GM21367 (cell line): ENCODE measurements around the gene IZUMO4.

Source experiments
- ATAC-seq: cut with Tn5 transposase; IDR thresholded peaks from one replicate; pipeline ENCODE4 v1.9.1; 2021; ENCODE audit not compliant: unreplicated experiment

Gene IZUMO4

GRCh38 chr19:2103045-2103707 is 6.5 kb downstream of the IZUMO4 start:
- no peak for ATAC-seq

- ATAC-seq: no peak
These were observed 11.7 kb downstream of the IZUMO4 start for GRCh38 chr19:2108251-2109016.

GRCh38 chr19:2109046-2109864 is 12.5 kb downstream of the IZUMO4 start:
- ATAC-seq: no peak

GRCh38 chr19:2110822-2111221 is 14.1 kb downstream of the IZUMO4 start:
- no peak for ATAC-seq

- ATAC-seq: no peak
These were observed 14.7 kb downstream of the IZUMO4 start for GRCh38 chr19:2111425-2111824.

GRCh38 chr19:2111886-2112285 is 15.2 kb downstream of the IZUMO4 start:
- no peak for ATAC-seq

GRCh38 chr19:2112516-2113320 is 16.0 kb downstream of the IZUMO4 start:
- no peak for ATAC-seq

- no peak for ATAC-seq
These were observed 16.9 kb downstream of the IZUMO4 start for GRCh38 chr19:2113439-2114211.

- no peak for ATAC-seq
These were observed 17.5 kb downstream of the IZUMO4 start for GRCh38 chr19:2114218-2114617.

- ATAC-seq: no peak
These were observed 18.1 kb downstream of the IZUMO4 start for GRCh38 chr19:2114821-2115220.

GRCh38 chr19:2115324-2115723 is 18.6 kb downstream of the IZUMO4 start:
- ATAC-seq: no peak

- ATAC-seq: no peak
These were observed 19.3 kb downstream of the IZUMO4 start for GRCh38 chr19:2115911-2116426.

GRCh38 chr19:2116507-2116906 is 19.8 kb downstream of the IZUMO4 start:
- no peak for ATAC-seq

GRCh38 chr19:2117215-2117960 is 20.7 kb downstream of the IZUMO4 start:
- no peak for ATAC-seq

- ATAC-seq: no peak
These were observed 21.7 kb downstream of the IZUMO4 start for GRCh38 chr19:2118438-2118837.

- ATAC-seq: no peak
These were observed 23.4 kb downstream of the IZUMO4 start for GRCh38 chr19:2119921-2120785.

- ATAC-seq: no peak
These were observed 24.1 kb downstream of the IZUMO4 start for GRCh38 chr19:2120821-2121220.

- ATAC-seq: no peak
These were observed 24.8 kb downstream of the IZUMO4 start for GRCh38 chr19:2121416-2122051.
